Measurements from ENCODE around the gene COMMD4.
A peak's percentile ranks its signal among the peaks of the same experiment; 100 is the strongest.
"Not testable (repeated sequence)": the region's sequence is repeated elsewhere in the genome, so short reads cannot be mapped to it uniquely, and the experiment has no call there.

The COMMD4 gene

GRCh38 chr15:75335705-75336355, at the start of gene COMMD4:
TSS of gene COMMD4 (plus strand) at chr15:75336063. CDS start at chr15:75336090, 27 bp downstream.
- peak; percentile 97 for DNase-seq

GRCh38 chr15:75293660-75294059, 42.2 kb upstream of the COMMD4 start:
- DNase-seq, result not testable (repeated sequence)

DNA sequence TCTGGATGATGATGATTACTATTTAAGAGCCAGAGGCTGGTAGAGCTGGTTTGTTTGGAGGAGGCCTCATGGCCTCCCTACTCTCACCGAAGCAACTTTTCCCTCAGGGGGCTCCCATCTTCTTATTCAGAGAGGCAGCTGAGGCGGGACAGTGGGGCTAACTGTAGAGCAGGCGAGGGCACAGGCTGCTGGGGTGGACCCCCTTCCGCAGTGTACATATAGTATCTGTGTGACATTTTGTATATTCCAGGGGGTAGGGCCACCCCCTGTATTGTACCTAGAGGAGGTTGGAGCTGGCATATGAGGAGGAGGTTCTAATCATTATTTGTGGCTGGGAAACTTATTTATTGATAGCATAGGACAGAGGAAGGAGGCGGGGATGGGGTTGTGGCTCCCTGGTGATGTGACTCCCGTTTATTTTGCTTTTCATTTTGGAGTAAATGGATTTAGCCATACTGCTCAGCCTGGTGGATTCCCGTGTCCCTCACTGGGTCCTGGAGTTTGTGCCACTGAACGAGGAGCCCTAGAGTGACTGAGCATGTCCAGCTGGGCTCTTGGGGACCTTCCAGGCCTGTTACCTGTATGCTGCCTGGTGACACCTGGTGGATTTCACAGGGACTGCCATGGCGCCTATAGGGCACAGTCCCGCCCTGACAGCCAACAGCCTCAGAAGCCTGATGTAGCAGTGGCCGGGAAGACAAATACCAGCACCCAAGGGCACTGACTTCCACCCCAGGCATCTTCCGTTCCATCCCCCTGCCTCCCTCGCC, 37.1 kb upstream of the COMMD4 start:
- DNase-seq, result not testable (repeated sequence)

DNA sequence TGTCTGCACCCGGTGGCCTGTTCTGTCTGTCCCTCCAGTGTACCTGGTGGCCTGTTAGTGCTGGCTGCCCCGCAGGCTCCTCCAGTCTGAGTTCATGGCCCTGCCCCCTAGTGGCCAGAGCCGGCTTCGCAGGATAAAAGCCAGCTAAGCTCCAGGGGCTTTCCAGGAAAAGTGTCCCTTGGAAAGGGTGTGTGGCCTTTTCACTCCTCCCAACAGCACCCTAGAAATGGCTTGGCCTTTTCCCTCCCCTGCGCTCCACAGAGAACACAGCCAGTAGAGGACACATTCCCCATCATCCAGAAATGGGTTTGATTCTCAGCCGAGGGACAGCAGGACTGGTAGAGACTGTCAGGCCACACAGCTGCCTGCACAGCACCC, 36.6 kb upstream of the COMMD4 start:
- DNase-seq, result not testable (repeated sequence)

- DNase-seq, result not testable (repeated sequence)
These were observed 35.8 kb upstream of the COMMD4 start for GRCh38 chr15:75300026-75300425.

DNA sequence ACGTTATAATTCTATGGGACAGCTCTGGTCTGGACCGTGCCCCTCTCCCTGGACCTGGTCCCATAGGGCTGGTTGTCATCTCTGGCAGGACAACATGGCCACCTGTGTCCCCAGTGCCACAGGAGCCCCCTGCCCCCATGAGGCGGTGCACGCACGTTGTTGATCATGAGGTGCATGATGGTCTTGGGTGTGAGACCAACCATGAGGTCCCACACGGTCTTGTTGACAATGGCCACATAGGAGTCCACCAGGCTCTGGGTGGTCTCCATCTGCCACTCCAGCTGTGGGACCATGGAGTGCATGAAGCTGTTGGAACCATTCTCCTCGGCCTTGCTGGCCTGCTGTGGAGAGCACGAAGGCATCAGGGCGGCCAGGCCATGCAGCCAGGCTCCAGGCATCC, 33.5 kb upstream of the COMMD4 start:
- DNase-seq, result no peak

DNA sequence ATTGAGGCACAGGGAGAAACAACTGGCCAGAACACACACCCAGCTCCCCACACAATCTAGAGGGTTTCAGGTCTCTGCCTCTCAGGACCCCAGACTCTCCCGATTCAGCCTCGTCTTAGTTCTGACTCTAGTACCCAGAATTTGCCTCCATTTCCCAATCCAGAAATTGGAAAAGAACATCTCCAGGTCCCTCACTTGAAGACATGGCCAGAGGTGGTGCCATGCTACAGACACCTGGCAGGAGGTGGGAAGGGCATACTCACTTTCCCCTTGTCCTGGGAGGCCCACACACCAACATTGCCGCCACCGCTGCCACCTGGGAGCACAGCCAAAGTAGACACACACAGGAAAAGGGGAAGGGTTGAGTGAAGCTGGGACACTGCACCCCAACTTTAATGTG, 33.1 kb upstream of the COMMD4 start:
- not testable (repeated sequence) for DNase-seq

DNA sequence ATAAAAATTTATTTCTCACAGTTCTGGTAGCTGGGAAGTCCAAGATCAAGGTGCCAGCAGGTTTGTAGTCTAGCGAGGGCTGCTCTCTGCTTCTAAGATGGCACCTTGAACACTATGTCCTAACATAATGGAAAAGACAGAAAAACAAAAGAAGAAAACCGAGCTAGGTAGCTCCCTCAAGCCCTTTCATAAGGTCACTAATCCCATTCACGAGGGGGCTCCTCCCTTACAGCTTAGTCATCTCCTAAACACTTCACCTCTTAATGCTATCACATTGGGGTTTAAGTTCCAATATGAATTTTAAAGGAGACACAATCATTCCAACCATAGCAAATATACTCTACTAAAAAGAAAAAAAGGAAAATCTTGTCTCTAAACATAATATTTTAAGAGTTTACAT, 29.7 kb upstream of the COMMD4 start:
- no peak for DNase-seq

GRCh38 chr15:75307778-75308390, 28.0 kb upstream of the COMMD4 start:
- DNase-seq, result no peak

DNA sequence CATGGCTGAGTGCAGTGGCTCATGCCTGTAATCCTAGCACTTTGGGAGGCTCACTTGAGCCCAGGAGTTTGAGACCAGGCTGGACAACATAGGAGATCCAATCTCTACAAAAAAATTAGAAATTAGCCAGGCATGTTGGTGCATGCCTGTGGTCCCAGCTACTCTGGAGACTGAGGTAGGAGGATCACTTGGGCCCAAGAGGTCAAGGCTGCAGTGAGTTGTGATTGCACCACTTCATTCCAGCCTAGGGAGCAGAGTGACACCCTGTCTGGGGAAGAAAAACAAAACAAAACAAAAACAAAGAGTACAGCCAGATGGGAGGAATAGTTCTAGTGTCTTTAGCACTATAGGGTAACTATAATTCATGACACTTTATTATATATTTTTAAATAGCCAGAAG, 26.2 kb upstream of the COMMD4 start:
- no peak for DNase-seq

DNA sequence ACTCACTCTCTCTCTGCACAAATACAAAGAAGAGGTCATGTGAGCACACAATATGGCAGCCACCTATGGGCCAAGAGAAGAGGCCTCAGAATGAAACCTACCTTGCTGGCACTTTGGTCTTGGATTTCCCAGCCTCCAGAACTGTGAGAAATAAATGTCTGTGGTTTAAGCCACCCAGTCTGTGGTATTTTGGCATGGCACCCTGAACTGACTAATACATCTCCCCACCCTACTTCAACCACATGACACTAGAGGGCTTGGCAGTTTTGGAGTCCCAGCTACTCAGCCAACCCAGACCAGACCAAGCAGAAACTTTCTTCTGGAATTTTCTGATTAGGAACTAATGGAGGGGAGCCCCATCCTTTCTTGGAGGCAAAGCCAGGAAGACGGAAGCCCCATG, 23.3 kb upstream of the COMMD4 start:
- DNase-seq, result not testable (repeated sequence)

- no peak for DNase-seq
These were observed 22.6 kb upstream of the COMMD4 start for GRCh38 chr15:75313116-75313845.

DNA sequence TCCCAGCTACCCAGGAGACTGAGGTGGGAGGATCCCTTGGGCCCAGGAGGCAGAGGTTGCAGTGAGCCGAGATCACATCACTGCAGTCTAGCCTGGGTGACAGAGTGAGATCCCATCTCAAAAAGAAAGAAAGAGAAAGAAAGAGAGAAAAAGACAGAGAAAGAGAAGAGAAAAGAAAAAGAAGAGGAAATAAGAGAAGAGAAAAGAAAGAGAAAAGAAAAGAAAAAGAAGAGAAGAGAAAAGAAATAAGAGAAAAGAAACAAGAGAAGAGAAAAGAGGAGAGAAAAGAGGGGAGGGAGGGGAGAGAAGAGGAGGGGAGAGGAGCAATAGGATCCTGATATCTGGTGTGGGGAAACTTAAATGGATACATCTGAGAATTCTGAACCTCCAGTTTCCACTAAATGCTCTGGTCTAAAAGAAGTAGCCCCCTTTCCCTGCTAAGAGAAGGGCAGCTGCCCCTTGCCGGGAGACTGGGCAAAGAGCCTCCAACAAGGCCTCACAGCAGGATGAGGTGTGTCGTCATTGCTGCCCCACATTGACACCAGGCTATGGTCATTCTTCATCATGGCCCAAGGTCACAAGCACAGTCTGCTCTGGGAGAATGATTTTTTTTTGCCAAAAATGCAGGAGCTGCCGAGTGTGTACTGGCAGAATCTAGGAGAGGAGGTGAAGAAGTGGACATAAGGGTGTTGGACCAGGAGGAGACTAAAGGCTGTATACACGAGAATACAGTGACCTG, 21.1 kb upstream of the COMMD4 start:
- DNase-seq, result no peak

GRCh38 chr15:75319231-75319897, 16.5 kb upstream of the COMMD4 start:
- not testable (repeated sequence) for DNase-seq

- DNase-seq, result no peak
These were observed 14.2 kb upstream of the COMMD4 start for GRCh38 chr15:75321711-75322110.

- DNase-seq, result no peak
These were observed 9.9 kb upstream of the COMMD4 start for GRCh38 chr15:75325922-75326321.

DNA sequence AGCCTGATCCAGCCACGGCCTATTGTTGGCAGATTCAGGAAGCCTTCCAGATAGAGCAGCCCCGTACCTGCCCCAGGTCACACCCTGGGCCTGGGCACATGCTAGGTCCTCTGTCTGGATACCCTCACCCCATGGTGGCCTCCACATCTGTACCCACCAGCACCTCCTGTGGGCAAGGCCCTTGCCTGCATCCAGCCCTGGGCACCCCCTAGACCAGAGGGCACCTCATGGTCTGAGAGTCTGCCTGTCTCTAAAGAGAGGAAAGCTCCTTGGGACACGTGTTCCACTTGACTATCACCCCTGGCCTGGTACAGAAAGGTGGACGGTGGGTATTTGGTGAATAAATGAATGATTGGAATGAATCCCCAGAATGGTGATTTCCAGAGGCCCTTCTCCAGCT, 8.9 kb upstream of the COMMD4 start:
- no peak for DNase-seq

GRCh38 chr15:75327491-75327890, 8.4 kb upstream of the COMMD4 start:
- DNase-seq, result no peak

GRCh38 chr15:75328493-75329314, 7.2 kb upstream of the COMMD4 start:
- DNase-seq, result no peak

GRCh38 chr15:75329571-75329970, 6.3 kb upstream of the COMMD4 start:
- DNase-seq, result no peak

- not testable (repeated sequence) for DNase-seq
These were observed 3.8 kb upstream of the COMMD4 start for GRCh38 chr15:75332093-75332492.

Measured in femur (tissue), 1 donor.